Measurements from ENCODE around the gene PCDH1.

Gene PCDH1

DNA sequence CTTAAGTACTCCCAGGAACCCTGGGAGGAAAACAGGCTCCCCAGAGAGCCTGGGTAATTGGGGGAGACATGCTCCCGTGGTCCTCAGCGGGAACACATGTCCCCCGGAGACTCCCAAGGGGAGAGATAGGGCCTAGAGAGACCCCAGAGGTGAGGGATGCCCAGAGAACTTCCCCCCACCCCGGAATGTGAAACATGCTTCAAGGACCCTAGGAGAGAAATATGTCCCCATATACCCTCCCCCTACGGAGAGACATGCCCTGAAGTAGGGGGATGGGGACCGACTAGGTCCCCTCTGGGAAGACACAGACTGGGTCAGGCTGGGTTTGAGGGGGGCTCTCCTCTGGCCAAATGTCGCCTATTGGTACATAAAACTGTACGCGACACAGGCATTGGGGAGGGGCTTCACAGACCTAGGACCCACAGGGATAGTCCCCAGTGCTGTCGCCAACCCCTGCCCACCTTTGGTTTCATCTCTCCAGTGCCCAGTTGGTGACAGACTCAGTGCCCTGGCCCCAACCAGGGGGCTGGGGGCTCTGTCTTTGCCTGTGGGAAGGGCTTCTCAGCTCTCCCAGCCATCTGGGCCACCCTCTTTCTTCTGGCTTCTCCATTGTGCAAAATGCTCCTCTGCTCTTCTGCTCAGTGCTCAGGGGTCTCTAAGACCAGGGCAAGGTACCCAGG lies 26.9 kb downstream of the PCDH1 start:
- Histone ChIP-seq H3K4me3 (ENCODE audit: low read length) (no peak overlapping the region), H3K9me3 (ENCODE audit: insufficient read depth, low read length) (no peaks in the 10 kb centered on the region), H2AFZ (ENCODE audit: low read depth, low read length) (no peak overlapping the region), H3K27ac (ENCODE audit: low read length) (no peak overlapping the region), H3K9ac (ENCODE audit: low read length) (no peak overlapping the region), H3K4me1 (ENCODE audit: low read length) (peaks cover 12% of the 10 kb centered on the region), H3K36me3 (replicated peaks; ENCODE audit: low read depth, low read length) (no peaks in the 10 kb centered on the region), H3K4me2 (ENCODE audit: low read length) (peak overlapping the region; percentile 83; the same call in 1 of the 2 replicates), H4K20me1 (ENCODE audit: insufficient read depth, low read length) (no peaks in the 10 kb centered on the region), H3K79me2 (ENCODE audit: low read length) (no peaks in the 10 kb centered on the region), H3K27me3 (ENCODE audit: low read depth, low read length) (no peaks in the 10 kb centered on the region)
- no peak for TF ChIP-seq EZH2phosphoT487 (IDR thresholded peaks at IDR 0.05; ENCODE audit: low read depth)
- TF ChIP-seq, protein P1, sequence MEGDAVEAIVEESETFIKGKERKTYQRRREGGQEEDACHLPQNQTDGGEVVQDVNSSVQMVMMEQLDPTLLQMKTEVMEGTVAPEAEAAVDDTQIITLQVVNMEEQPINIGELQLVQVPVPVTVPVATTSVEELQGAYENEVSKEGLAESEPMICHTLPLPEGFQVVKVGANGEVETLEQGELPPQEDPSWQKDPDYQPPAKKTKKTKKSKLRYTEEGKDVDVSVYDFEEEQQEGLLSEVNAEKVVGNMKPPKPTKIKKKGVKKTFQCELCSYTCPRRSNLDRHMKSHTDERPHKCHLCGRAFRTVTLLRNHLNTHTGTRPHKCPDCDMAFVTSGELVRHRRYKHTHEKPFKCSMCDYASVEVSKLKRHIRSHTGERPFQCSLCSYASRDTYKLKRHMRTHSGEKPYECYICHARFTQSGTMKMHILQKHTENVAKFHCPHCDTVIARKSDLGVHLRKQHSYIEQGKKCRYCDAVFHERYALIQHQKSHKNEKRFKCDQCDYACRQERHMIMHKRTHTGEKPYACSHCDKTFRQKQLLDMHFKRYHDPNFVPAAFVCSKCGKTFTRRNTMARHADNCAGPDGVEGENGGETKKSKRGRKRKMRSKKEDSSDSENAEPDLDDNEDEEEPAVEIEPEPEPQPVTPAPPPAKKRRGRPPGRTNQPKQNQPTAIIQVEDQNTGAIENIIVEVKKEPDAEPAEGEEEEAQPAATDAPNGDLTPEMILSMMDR (IDR thresholded peaks at IDR 0.05; ENCODE audit: low read depth, low read length): no peak

DNA sequence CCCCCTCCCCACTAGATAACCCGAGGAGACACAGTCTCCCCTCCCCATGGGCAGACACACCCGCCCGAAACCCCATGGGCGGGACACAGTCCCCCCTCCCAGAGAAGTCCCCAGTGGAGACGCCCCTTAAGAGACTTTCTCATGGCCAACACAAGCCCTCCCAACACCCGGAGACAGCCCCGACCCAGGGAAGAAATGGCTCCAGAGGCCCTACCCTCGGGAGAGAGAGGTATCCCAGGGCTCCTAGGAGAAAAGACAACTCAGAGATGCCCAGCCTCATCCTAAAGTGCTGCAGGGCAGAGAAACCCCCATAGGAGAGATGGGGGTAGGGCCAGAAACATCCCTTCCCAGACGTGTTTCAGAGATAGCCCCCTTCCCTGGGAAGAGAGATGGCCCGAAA lies 27.4 kb downstream of the PCDH1 start:
- Histone ChIP-seq H3K27ac (ENCODE audit: low read length) (no peak overlapping the region), H3K4me2 (ENCODE audit: low read length) (peak overlapping the region; percentile 83), H3K9ac (ENCODE audit: low read length) (peak overlapping the region; percentile 62), H3K4me3 (ENCODE audit: low read length) (peak overlapping the region; percentile 98), H3K79me2 (ENCODE audit: low read length) (no peaks in the 10 kb centered on the region), H3K27me3 (ENCODE audit: low read depth, low read length) (no peaks in the 10 kb centered on the region), H3K36me3 (replicated peaks; ENCODE audit: low read depth, low read length) (no peaks in the 10 kb centered on the region), H3K4me1 (ENCODE audit: low read length) (peaks cover 15% of the 10 kb centered on the region), H2AFZ (ENCODE audit: low read depth, low read length) (no peak overlapping the region; the same call in 1 of the 2 replicates), H3K9me3 (ENCODE audit: insufficient read depth, low read length) (no peaks in the 10 kb centered on the region), H4K20me1 (ENCODE audit: insufficient read depth, low read length) (no peaks in the 10 kb centered on the region)
- TF ChIP-seq EZH2phosphoT487 (IDR thresholded peaks at IDR 0.05; ENCODE audit: low read depth): no peak

DNA sequence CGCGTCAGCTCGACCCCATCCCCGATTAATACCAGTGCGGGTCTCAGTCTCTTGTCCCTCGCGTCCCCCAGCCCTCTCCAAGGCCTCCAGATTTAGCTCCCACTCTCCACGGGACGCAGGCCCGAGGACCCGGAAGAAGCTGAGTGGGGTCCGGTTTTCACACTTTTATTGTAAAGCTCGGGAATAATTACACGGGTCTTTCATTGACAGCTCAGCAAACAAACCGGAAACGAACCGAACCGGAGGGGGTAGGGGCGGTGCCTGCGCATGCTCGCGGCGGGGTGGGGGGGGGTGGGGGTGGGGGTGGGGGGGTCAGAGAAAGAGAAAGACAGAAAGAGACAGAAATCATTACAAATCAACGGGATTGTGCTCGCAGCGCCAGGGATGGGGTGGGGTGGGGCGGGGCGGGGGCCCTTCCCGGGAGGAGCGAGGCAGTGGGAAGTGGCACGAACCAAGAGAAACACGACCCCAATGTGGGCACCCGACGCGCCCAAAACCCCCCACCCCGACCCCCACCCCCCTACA lies 27.9 kb downstream of the PCDH1 start:
- no peaks in the 10 kb centered on the region for H3K36me3 ChIP-seq (replicated peaks; ENCODE audit: low read depth, low read length)
- H3K9ac ChIP-seq (ENCODE audit: low read length): peak overlapping the region; percentile 99
- H3K9me3 ChIP-seq (ENCODE audit: insufficient read depth, low read length): no peaks in the 10 kb centered on the region
- H3K4me3 ChIP-seq (ENCODE audit: low read length): peak overlapping the region; percentile 98
- H4K20me1 ChIP-seq (ENCODE audit: insufficient read depth, low read length): no peaks in the 10 kb centered on the region
- peak overlapping the region; percentile 88 for H3K4me2 ChIP-seq (ENCODE audit: low read length)
- H3K79me2 ChIP-seq (ENCODE audit: low read length): no peaks in the 10 kb centered on the region
- 0 out of 2 replicates have a peak, but pooled peaks cover under 1% of the 10 kb centered on the region for H3K27me3 ChIP-seq (ENCODE audit: low read depth, low read length)
- TF ChIP-seq EZH2phosphoT487 (IDR thresholded peaks at IDR 0.05; ENCODE audit: low read depth): no peak
- TF ChIP-seq, protein P1 (IDR thresholded peaks at IDR 0.05; ENCODE audit: low read depth, low read length): no peak
- H3K4me1 ChIP-seq (ENCODE audit: low read length): peaks cover 15% of the 10 kb centered on the region
- peak overlapping the region; percentile 72 for H3K27ac ChIP-seq (ENCODE audit: low read length)
- H2AFZ ChIP-seq (ENCODE audit: low read depth, low read length): peak overlapping the region; percentile 67

DNA sequence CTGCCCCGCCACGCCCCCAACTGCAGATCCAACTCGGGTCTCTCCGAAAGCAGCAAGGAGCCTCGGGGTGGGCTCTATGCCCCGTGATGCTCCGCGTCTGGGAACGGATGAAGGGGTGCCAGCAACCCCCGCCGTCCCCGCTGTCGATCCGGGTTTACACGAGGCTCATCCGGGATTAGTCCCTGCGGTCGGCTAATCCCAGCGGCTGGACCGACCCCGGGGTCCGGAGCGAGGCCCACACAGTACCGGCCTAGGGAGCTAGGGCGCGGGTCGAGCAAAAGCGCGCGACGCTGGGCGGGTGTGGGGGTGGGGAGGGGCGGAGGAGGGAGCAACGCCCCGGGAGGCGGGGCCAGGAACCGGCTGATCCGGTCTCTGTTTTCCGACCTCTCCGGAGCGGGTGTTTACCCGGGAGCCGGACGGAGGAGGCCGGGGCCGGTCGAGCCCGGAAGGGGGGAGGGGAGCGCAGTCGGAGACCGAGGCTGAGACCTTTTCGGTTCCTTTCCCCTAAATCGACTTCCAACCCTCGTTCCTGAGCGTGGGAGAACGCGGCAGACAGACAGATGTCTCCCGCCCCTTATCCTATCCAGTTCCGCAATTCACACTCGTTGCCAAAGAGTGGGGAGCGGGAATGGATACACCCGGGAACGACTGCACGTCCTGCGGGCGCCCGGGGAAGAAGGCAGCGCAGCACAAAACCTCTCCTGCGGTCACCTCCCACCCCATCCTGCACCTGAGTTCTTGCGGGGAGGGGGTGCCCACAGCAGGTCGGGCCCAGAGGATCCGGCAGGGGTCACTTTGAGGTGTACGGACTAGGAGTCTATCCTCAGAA lies 28.6 kb downstream of the PCDH1 start:
- Histone ChIP-seq H3K79me2 (ENCODE audit: low read length) (no peaks in the 10 kb centered on the region), H3K9me3 (ENCODE audit: insufficient read depth, low read length) (no peaks in the 10 kb centered on the region), H2AFZ (ENCODE audit: low read depth, low read length) (peak overlapping the region; percentile 84), H3K9ac (ENCODE audit: low read length) (peak overlapping the region; percentile 99), H3K36me3 (replicated peaks; ENCODE audit: low read depth, low read length) (no peaks in the 10 kb centered on the region), H3K4me2 (ENCODE audit: low read length) (peak overlapping the region; percentile 88), H4K20me1 (ENCODE audit: insufficient read depth, low read length) (no peaks in the 10 kb centered on the region), H3K27me3 (ENCODE audit: low read depth, low read length) (0 out of 2 replicates have a peak, but pooled peaks cover 3% of the 10 kb centered on the region), H3K4me3 (ENCODE audit: low read length) (peak overlapping the region; percentile 98), H3K27ac (ENCODE audit: low read length) (peak overlapping the region; percentile 72), H3K4me1 (ENCODE audit: low read length) (peaks cover 15% of the 10 kb centered on the region)
- TF ChIP-seq, protein P1 (IDR thresholded peaks at IDR 0.05; ENCODE audit: low read depth, low read length): no peak
- no peak for TF ChIP-seq EZH2phosphoT487 (IDR thresholded peaks at IDR 0.05; ENCODE audit: low read depth)

All from OCI-LY3 (cell line).